C4-2B (cell line): ENCODE data around the gene TPD52L1.

Experiments used
- ZFX ChIP-seq: fragments of 450-650 bp; IDR thresholded peaks from 2 replicates; pipeline ENCODE4 v1.6.1; 2017
- TF ChIP-seq, protein P1 (sequence below): fragments of 450-650 bp; conservative IDR thresholded peaks from 2 replicates; pipeline ENCODE4 v1.5.1; 2017; ENCODE audit warnings: mild to moderate bottlenecking

DNA sequence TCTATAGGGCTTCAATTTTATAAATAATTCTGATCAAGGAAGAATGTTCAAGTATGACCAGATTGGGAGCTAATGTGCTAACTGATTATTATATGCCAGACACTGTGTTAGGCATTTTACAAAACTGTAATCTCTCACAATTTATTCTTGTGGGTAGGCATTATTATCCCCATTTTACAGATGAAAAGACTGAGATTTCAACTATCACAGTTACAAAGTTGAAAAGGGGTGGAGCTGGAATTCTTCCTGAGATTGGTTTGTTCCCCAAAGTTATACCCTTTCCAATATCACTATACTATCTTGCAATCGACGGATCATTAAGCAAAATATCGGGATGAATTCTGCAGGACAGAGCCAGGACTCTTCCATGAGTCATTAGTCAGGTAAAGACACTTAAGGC, 57.1 kb downstream of the TPD52L1 start:
- TF ChIP-seq, protein P1, sequence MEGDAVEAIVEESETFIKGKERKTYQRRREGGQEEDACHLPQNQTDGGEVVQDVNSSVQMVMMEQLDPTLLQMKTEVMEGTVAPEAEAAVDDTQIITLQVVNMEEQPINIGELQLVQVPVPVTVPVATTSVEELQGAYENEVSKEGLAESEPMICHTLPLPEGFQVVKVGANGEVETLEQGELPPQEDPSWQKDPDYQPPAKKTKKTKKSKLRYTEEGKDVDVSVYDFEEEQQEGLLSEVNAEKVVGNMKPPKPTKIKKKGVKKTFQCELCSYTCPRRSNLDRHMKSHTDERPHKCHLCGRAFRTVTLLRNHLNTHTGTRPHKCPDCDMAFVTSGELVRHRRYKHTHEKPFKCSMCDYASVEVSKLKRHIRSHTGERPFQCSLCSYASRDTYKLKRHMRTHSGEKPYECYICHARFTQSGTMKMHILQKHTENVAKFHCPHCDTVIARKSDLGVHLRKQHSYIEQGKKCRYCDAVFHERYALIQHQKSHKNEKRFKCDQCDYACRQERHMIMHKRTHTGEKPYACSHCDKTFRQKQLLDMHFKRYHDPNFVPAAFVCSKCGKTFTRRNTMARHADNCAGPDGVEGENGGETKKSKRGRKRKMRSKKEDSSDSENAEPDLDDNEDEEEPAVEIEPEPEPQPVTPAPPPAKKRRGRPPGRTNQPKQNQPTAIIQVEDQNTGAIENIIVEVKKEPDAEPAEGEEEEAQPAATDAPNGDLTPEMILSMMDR, result no peak
- no peak for TF ChIP-seq ZFX
